MCF 10A (cell line): ENCODE data around the gene MGA. TPM values are rescaled to one million over a fixed set of nuclear protein-coding genes. Genes with fewer than 3 reads are reported as not detected.

Source experiments
- BruUV-seq: library from RNA; stranded (reverse); fragments of 400-500 nt; replicated peaks from 2 replicates; lab custom pipeline; 2021; lab: Mats Ljungman, UMichigan
- CTCF ChIA-PET: fragments of 300-600 bp; sonication (Branson Sonifier 250); formaldehyde crosslinking; extraction: SDS; loops from one replicate; lab custom pipeline; 2021; ENCODE audit warnings: antibody characterized with exemption, inconsistent platforms; lab: Yijun Ruan, JAX
- POLR2A ChIA-PET: fragments of 300-600, 350-650 bp; sonication (Branson Sonifier 250); formaldehyde crosslinking; extraction: SDS; loops from one replicate; lab custom pipeline; 2020; ENCODE audit warnings: antibody characterized with exemption, inconsistent platforms; lab: Yijun Ruan, JAX
- DNase-seq: peaks from one replicate; pipeline ENCODE4 v3.0.0-alpha.2; 2018; ENCODE audit not compliant: unreplicated experiment
- H3K27ac Mint-ChIP-seq: one replicate; pipeline ENCODE4 v1.8.0; 2022; ENCODE audit warnings: mild to moderate bottlenecking, low read depth, mixed read lengths; ENCODE audit not compliant: unreplicated experiment
- H3K27me3 Mint-ChIP-seq: one replicate; pipeline ENCODE4 v1.8.0; 2022; ENCODE audit warnings: mixed read lengths; ENCODE audit not compliant: insufficient read depth, unreplicated experiment
- H3K36me3 Mint-ChIP-seq: one replicate; pipeline ENCODE4 v1.8.0; 2022; ENCODE audit warnings: mild to moderate bottlenecking, moderate library complexity, mixed read lengths; ENCODE audit not compliant: insufficient read depth, unreplicated experiment
- H3K4me1 Mint-ChIP-seq: one replicate; pipeline ENCODE4 v1.8.0; 2022; ENCODE audit warnings: mixed read lengths; ENCODE audit not compliant: insufficient read depth, unreplicated experiment
- H3K4me3 Mint-ChIP-seq: one replicate; pipeline ENCODE4 v1.8.0; 2022; ENCODE audit warnings: mild to moderate bottlenecking, moderate library complexity, mixed read lengths; ENCODE audit not compliant: unreplicated experiment
- H3K9me3 Mint-ChIP-seq: one replicate; pipeline ENCODE4 v1.8.0; 2022; ENCODE audit warnings: mixed read lengths; ENCODE audit not compliant: unreplicated experiment
- CTCF ChIP-seq: fragments of 200-600 bp; IDR thresholded peaks from one replicate; pipeline ENCODE4 v1.8.0; 2022; ENCODE audit warnings: antibody characterized with exemption, mild to moderate bottlenecking; ENCODE audit not compliant: unreplicated experiment
- intact Hi-C: fragments of 100-400 bp; cut with micrococcal nuclease; formaldehyde crosslinking; loops from 2 replicates; pipeline ENCODE4 v1.14.1; 2022
- total RNA-seq: library from RNA; stranded (reverse); gene quantifications from 2 replicates; pipeline ENCODE4 v1.2.3, GENCODE V29; 2022

MGA gene
- total RNA-seq, 1 experiment from 2014 or later, result 17.5 TPM

- H3K4me3 Mint-ChIP-seq, result no peak overlapping the region
- intact Hi-C loops, result loop anchor here (1.0 kb wide), 4 partner anchors 39 to 254 kb away; no protein-coding TSS in a partner anchor
- no TSS peak for BruUV-seq
Measured at GRCh38 chr15:41811432-41812195, 151.4 kb downstream of the MGA start.

GRCh38 chr15:41812820-41813375, 152.7 kb downstream of the MGA start:
- CTCF ChIA-PET, result interaction anchor here (0.6 to 6.6 kb wide), 10 partner anchors 9 to 1208 kb away, joined by 3 to 249 read pairs (median 5); partner anchors contain the start of gene MAPKBP1
- Mint-ChIP-seq H3K36me3 (peaks cover 43% of the 10 kb centered on the region), H3K4me3 (no peak overlapping the region), H3K9me3 (no peaks in the 10 kb centered on the region), H3K27ac (no peak overlapping the region), H3K27me3 (no peaks in the 10 kb centered on the region), H3K4me1 (no peaks in the 10 kb centered on the region)
- DNase-seq, result no peak
- TF ChIP-seq CTCF, result no peak
- BruUV-seq, result no TSS peak
- intact Hi-C loops, result no loop called here
- POLR2A ChIA-PET, result interaction anchor here (1.0 to 15.9 kb wide), 2 partner anchors 9 to 37 kb away, joined by 4 to 486 read pairs; partner anchors contain the start of gene MAPKBP1

More at GRCh38 chr15:41811432-41812195, 151.4 kb downstream of the MGA start:
- ChIA-PET CTCF (interaction anchor here (0.6 to 6.6 kb wide), 29 partner anchors 10 to 1192 kb away, joined by 3 to 249 read pairs (median 4); partner anchors contain the start of gene MAPKBP1), POLR2A (interaction anchor here (0.6 to 15.9 kb wide), 4 partner anchors 11 to 120 kb away, joined by 3 to 486 read pairs (median 4); partner anchors contain the start of gene MAPKBP1)
- H3K36me3 Mint-ChIP-seq, result peaks cover 35% of the 10 kb centered on the region
- TF ChIP-seq CTCF, result peak; percentile 87
- DNase-seq, result peak; percentile 82
- H3K27me3 Mint-ChIP-seq, result no peaks in the 10 kb centered on the region
- H3K9me3 Mint-ChIP-seq, result no peaks in the 10 kb centered on the region
- peaks cover 8% of the 10 kb centered on the region for H3K4me1 Mint-ChIP-seq
- H3K27ac Mint-ChIP-seq, result no peak overlapping the region

- no TSS peak for BruUV-seq
- DNase-seq, result no peak
- H3K4me3 Mint-ChIP-seq, result no peak overlapping the region
- no peaks in the 10 kb centered on the region for H3K27me3 Mint-ChIP-seq
- H3K27ac Mint-ChIP-seq, result no peak overlapping the region
- ChIA-PET POLR2A (interaction anchor here (15.9 kb wide), 1 partner anchor 37 kb away, joined by 486 read pairs; the partner anchor contains the start of gene MAPKBP1), CTCF (interaction anchor here (0.6 to 6.6 kb wide), 4 partner anchors 9 to 91 kb away, joined by 5 to 249 read pairs (median 24); partner anchors contain the start of gene MAPKBP1)
- peaks cover 47% of the 10 kb centered on the region for H3K36me3 Mint-ChIP-seq
- no peaks in the 10 kb centered on the region for H3K4me1 Mint-ChIP-seq
- intact Hi-C loops, result no loop called here
- TF ChIP-seq CTCF, result no peak
- no peaks in the 10 kb centered on the region for H3K9me3 Mint-ChIP-seq
Measured at GRCh38 chr15:41813426-41813825, 153.2 kb downstream of the MGA start.

- ChIA-PET POLR2A (interaction anchor here (15.9 kb wide), 1 partner anchor 39 kb away, joined by 486 read pairs; the partner anchor contains the start of gene MAPKBP1), CTCF (interaction anchor here (1.3 to 6.6 kb wide), 2 partner anchors 39 to 41 kb away, joined by 4 to 249 read pairs; partner anchors contain the start of gene MAPKBP1)
- no peak for TF ChIP-seq CTCF
- Mint-ChIP-seq H3K9me3 (no peaks in the 10 kb centered on the region), H3K27me3 (no peaks in the 10 kb centered on the region), H3K4me1 (no peaks in the 10 kb centered on the region), H3K4me3 (no peak overlapping the region), H3K36me3 (peaks cover 58% of the 10 kb centered on the region), H3K27ac (no peak overlapping the region)
- BruUV-seq, result no TSS peak
- DNase-seq, result no peak
- intact Hi-C loops, result no loop called here
Measured at GRCh38 chr15:41814534-41814933, 154.3 kb downstream of the MGA start.
